ENCODE data around the gene TPGS1.
A peak's percentile ranks its signal among the peaks of the same experiment; 100 is the strongest.

TPGS1 gene

GRCh38 chr19:525029-525428 is 17.7 kb downstream of the TPGS1 start:
- Histone ChIP-seq H2BK120ac (ENCODE audit: low read depth, low read length) (no peak overlapping the region), H2AK5ac (ENCODE audit: low read depth, low read length) (no peak overlapping the region), H3K36me3 (replicated peaks in 1 of 2; ENCODE audit: control insufficient read depth in 2 of 2, insufficient read depth in 2 of 2, low read length in 2 of 2) (peaks cover 1 to 3% of the 10 kb centered on the region in 2 donors), H3K4me1 (ENCODE audit: control insufficient read depth in 2 of 2, insufficient read depth in 1 of 2, low read depth in 1 of 2, low read length in 2 of 2) (peaks cover 4 to 8% of the 10 kb centered on the region in 2 donors), H2AFZ (ENCODE audit: low read length) (no peak overlapping the region), H3K27ac (replicated peaks; ENCODE audit: low read length) (no peak overlapping the region), H2BK15ac (ENCODE audit: low read length) (peak overlapping the region; percentile 96), H3K27me3 (ENCODE audit: control insufficient read depth in 3 of 3, insufficient read depth in 3 of 3, low read depth in 1 of 3, low read length in 3 of 3) (no peaks in the 10 kb centered on the region), H3K18ac (ENCODE audit: low read length) (peak overlapping the region; percentile 89), H3K4me3 (ENCODE audit: low read length in 2 of 2) (peak overlapping the region in 1 of 2 donors; percentile 62), H2BK5ac (ENCODE audit: low read length) (peak overlapping the region; percentile 59), H3K9ac (ENCODE audit: low read depth, low read length, poor library complexity) (no peak overlapping the region), H3K14ac (ENCODE audit: low read length) (peak overlapping the region; percentile 10), H3K23ac (ENCODE audit: low read depth, low read length, poor library complexity) (peak overlapping the region; percentile 89), H3K9me3 (replicated peaks in 1 of 2; ENCODE audit: control insufficient read depth in 2 of 2, insufficient read depth in 1 of 2, low read depth in 1 of 2, low read length in 2 of 2) (peaks cover 0 to 6% of the 10 kb centered on the region in 2 donors), H4K91ac (ENCODE audit: low read depth, low read length, poor library complexity) (no peak overlapping the region), H3K4me2 (ENCODE audit: insufficient read depth, low read length, poor library complexity, severe bottlenecking) (no peak overlapping the region), H4K8ac (ENCODE audit: low read depth, low read length) (no peak overlapping the region), H2BK12ac (ENCODE audit: low read length) (no peak overlapping the region), H3K79me1 (ENCODE audit: low read depth, low read length) (peaks cover 6% of the 10 kb centered on the region), H3K4ac (ENCODE audit: low read length) (peak overlapping the region; percentile 67)
- no peak for DNase-seq (ENCODE audit: low spot score)
- WGBS, 2 donors (ENCODE audit: extremely low coverage in 2 of 2, insufficient read length in 2 of 2, insufficient replicate concordance in 1 of 2), result no CpG with 5 or more reads among the region's 18 CpGs

- H4K91ac ChIP-seq (ENCODE audit: low read depth, low read length, poor library complexity), result no peak overlapping the region
These were observed 18.6 kb downstream of the TPGS1 start for GRCh38 chr19:525857-526419.

GRCh38 chr19:530134-531008 is 23.1 kb downstream of the TPGS1 start:
- Histone ChIP-seq H4K8ac (ENCODE audit: low read depth, low read length) (no peak overlapping the region), H2BK5ac (ENCODE audit: low read length) (peak overlapping the region; percentile 99), H2BK15ac (ENCODE audit: low read length) (peak overlapping the region; percentile 54), H3K18ac (ENCODE audit: low read length) (peak overlapping the region; percentile 97), H3K79me1 (ENCODE audit: low read depth, low read length) (peaks cover 31% of the 10 kb centered on the region), H3K4ac (ENCODE audit: low read length) (no peak overlapping the region), H3K27ac (replicated peaks; ENCODE audit: low read length) (peak overlapping the region; percentile 97), H3K9me3 (replicated peaks in 1 of 2; ENCODE audit: control insufficient read depth in 2 of 2, insufficient read depth in 1 of 2, low read depth in 1 of 2, low read length in 2 of 2) (no peaks in the 10 kb centered on the region), H2AFZ (ENCODE audit: low read length) (peak overlapping the region; percentile 97), H3K23ac (ENCODE audit: low read depth, low read length, poor library complexity) (peak overlapping the region; percentile 99), H2BK12ac (ENCODE audit: low read length) (peak overlapping the region; percentile 82), H2AK5ac (ENCODE audit: low read depth, low read length) (peak overlapping the region; percentile 95), H2BK120ac (ENCODE audit: low read depth, low read length) (peak overlapping the region; percentile 91), H3K36me3 (replicated peaks in 1 of 2; ENCODE audit: control insufficient read depth in 2 of 2, insufficient read depth in 2 of 2, low read length in 2 of 2) (peaks cover 5 to 18% of the 10 kb centered on the region in 2 donors), H4K91ac (ENCODE audit: low read depth, low read length, poor library complexity) (peak overlapping the region; percentile 94), H3K4me1 (ENCODE audit: control insufficient read depth in 2 of 2, insufficient read depth in 1 of 2, low read depth in 1 of 2, low read length in 2 of 2) (peaks cover 12 to 17% of the 10 kb centered on the region in 2 donors), H3K4me3 (ENCODE audit: low read length in 2 of 2) (peak overlapping the region; percentile 90 to 97), H3K4me2 (ENCODE audit: insufficient read depth, low read length, poor library complexity, severe bottlenecking) (peak overlapping the region; percentile 86), H3K9ac (ENCODE audit: low read depth, low read length, poor library complexity) (peak overlapping the region; percentile 94), H3K14ac (ENCODE audit: low read length) (no peak overlapping the region), H3K27me3 (ENCODE audit: control insufficient read depth in 3 of 3, insufficient read depth in 3 of 3, low read depth in 1 of 3, low read length in 3 of 3) (no peaks in the 10 kb centered on the region)
- no CpG with 5 or more reads among the region's 38 CpGs for WGBS, 2 donors (ENCODE audit: extremely low coverage in 2 of 2, insufficient read length in 2 of 2, insufficient replicate concordance in 1 of 2)
- no peak for DNase-seq (ENCODE audit: low spot score)

More at GRCh38 chr19:525857-526419, 18.6 kb downstream of the TPGS1 start:
- H2AK5ac ChIP-seq (ENCODE audit: low read depth, low read length), result no peak overlapping the region
- H2AFZ ChIP-seq (ENCODE audit: low read length), result no peak overlapping the region
- no peak overlapping the region for H3K4me3 ChIP-seq (ENCODE audit: low read length in 2 of 2)
- H3K79me1 ChIP-seq (ENCODE audit: low read depth, low read length), result peaks cover 9% of the 10 kb centered on the region
- H2BK5ac ChIP-seq (ENCODE audit: low read length), result no peak overlapping the region
- no peak overlapping the region for H2BK120ac ChIP-seq (ENCODE audit: low read depth, low read length)
- H3K14ac ChIP-seq (ENCODE audit: low read length), result no peak overlapping the region
- H3K9me3 ChIP-seq (replicated peaks in 1 of 2; ENCODE audit: control insufficient read depth in 2 of 2, insufficient read depth in 1 of 2, low read depth in 1 of 2, low read length in 2 of 2), result peaks cover 0 to 3% of the 10 kb centered on the region in 2 donors
- H3K27me3 ChIP-seq (ENCODE audit: control insufficient read depth in 3 of 3, insufficient read depth in 3 of 3, low read depth in 1 of 3, low read length in 3 of 3), result no peaks in the 10 kb centered on the region
- DNase-seq (ENCODE audit: low spot score), result no peak
- no peak overlapping the region for H3K9ac ChIP-seq (ENCODE audit: low read depth, low read length, poor library complexity)
- H3K4me1 ChIP-seq (ENCODE audit: control insufficient read depth in 2 of 2, insufficient read depth in 1 of 2, low read depth in 1 of 2, low read length in 2 of 2), result peaks cover 6 to 8% of the 10 kb centered on the region in 2 donors
- H3K4ac ChIP-seq (ENCODE audit: low read length), result no peak overlapping the region
- no CpG with 5 or more reads among the region's 13 CpGs for WGBS, 2 donors (ENCODE audit: extremely low coverage in 2 of 2, insufficient read length in 2 of 2, insufficient replicate concordance in 1 of 2)
- H4K8ac ChIP-seq (ENCODE audit: low read depth, low read length), result no peak overlapping the region
- no peak overlapping the region for H2BK15ac ChIP-seq (ENCODE audit: low read length)
- H3K27ac ChIP-seq (replicated peaks; ENCODE audit: low read length), result no peak overlapping the region
- H2BK12ac ChIP-seq (ENCODE audit: low read length), result no peak overlapping the region
- peaks cover 0 to 1% of the 10 kb centered on the region in 2 donors for H3K36me3 ChIP-seq (replicated peaks in 1 of 2; ENCODE audit: control insufficient read depth in 2 of 2, insufficient read depth in 2 of 2, low read length in 2 of 2)
- no peak overlapping the region for H3K18ac ChIP-seq (ENCODE audit: low read length)
- H3K4me2 ChIP-seq (ENCODE audit: insufficient read depth, low read length, poor library complexity, severe bottlenecking), result no peak overlapping the region
- no peak overlapping the region for H3K23ac ChIP-seq (ENCODE audit: low read depth, low read length, poor library complexity)

Measured in neuronal stem cell (in vitro differentiated cells).